ENCODE measurements around the gene COTL1.

The COTL1 gene

DNA sequence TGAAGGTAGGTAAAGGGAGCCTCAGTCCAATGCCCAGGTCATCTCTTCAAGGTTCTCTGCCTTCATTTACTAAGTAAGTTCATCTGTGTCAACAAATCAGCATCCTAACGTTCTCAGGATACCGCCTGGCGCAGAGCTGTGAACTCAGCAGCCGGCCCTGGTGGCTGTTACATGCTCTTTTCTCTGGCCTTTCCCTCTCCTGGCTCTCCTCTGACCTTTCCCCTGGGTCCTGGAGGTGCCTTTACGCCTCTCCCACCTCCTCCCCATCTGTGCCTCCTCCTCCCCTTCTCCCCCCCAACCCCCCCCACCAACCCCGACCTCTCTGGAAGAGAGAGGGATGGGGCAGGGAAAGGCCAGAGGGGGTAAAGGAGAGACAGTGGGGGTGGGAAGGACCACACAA is 19.5 kb downstream of the COTL1 start:
- DNase-seq (ENCODE audit: low read depth, low spot score): no peak
- in situ Hi-C loops (cut with HindIII; ENCODE audit: low sequenced_read_pairs): no loop called here
- no peak overlapping the region for H3K4me3 ChIP-seq (ENCODE audit: low read depth, low read length)
- TF ChIP-seq, protein P1, sequence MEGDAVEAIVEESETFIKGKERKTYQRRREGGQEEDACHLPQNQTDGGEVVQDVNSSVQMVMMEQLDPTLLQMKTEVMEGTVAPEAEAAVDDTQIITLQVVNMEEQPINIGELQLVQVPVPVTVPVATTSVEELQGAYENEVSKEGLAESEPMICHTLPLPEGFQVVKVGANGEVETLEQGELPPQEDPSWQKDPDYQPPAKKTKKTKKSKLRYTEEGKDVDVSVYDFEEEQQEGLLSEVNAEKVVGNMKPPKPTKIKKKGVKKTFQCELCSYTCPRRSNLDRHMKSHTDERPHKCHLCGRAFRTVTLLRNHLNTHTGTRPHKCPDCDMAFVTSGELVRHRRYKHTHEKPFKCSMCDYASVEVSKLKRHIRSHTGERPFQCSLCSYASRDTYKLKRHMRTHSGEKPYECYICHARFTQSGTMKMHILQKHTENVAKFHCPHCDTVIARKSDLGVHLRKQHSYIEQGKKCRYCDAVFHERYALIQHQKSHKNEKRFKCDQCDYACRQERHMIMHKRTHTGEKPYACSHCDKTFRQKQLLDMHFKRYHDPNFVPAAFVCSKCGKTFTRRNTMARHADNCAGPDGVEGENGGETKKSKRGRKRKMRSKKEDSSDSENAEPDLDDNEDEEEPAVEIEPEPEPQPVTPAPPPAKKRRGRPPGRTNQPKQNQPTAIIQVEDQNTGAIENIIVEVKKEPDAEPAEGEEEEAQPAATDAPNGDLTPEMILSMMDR (IDR thresholded peaks at IDR 0.05; ENCODE audit: low read depth, low read length): no peak

DNA sequence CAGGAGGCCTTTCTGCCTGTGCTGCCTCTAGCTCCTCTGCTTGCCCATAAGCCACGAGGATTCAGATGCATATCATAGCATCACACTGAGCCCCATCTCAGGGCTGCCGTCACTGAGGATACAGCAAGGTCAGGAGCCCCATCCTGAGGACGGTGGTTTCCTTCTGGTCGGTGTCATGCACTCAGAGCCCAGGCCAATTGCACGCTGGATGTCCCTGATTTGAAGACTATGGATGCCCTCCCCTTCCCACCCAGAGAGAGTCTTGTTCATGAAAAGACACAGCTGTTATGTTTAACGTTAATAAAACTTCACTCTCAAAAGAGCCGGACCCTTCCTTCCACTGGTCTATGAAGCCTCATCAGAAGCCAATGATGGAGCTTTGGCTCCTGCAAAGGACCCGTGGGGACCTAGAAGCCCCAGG is 19.9 kb downstream of the COTL1 start:
- DNase-seq (ENCODE audit: low read depth, low spot score): no peak
- no peak overlapping the region for H3K4me3 ChIP-seq (ENCODE audit: low read depth, low read length)
- in situ Hi-C loops (cut with HindIII; ENCODE audit: low sequenced_read_pairs): no loop called here

DNA sequence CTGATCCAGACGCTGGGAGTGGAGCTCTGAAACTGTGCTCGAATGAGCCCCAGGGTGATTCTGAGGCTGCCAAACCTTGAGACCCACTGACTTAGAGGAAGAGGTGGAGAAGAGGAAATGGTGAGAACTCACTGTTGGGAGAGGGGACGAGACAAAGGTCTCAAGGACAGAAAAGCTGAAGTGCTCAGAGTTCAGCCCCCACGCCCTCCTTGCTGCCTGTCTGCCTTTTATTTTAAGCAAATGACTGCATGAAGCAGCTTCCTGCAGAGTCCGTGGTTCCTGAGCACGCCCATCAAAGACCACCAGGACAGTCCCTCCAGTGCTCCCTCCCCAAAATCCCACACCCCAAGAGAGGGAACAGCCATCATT is 20.4 kb downstream of the COTL1 start:
- no peak overlapping the region for H3K4me3 ChIP-seq (ENCODE audit: low read depth, low read length)
- in situ Hi-C loops (cut with HindIII; ENCODE audit: low sequenced_read_pairs): no loop called here
- TF ChIP-seq, protein P1 (IDR thresholded peaks at IDR 0.05; ENCODE audit: low read depth, low read length): no peak
- DNase-seq (ENCODE audit: low read depth, low spot score): no peak

More for the DNA sequence above, 19.9 kb downstream of the COTL1 start:
- TF ChIP-seq, protein P1 (IDR thresholded peaks at IDR 0.05; ENCODE audit: low read depth, low read length): no peak

DNA sequence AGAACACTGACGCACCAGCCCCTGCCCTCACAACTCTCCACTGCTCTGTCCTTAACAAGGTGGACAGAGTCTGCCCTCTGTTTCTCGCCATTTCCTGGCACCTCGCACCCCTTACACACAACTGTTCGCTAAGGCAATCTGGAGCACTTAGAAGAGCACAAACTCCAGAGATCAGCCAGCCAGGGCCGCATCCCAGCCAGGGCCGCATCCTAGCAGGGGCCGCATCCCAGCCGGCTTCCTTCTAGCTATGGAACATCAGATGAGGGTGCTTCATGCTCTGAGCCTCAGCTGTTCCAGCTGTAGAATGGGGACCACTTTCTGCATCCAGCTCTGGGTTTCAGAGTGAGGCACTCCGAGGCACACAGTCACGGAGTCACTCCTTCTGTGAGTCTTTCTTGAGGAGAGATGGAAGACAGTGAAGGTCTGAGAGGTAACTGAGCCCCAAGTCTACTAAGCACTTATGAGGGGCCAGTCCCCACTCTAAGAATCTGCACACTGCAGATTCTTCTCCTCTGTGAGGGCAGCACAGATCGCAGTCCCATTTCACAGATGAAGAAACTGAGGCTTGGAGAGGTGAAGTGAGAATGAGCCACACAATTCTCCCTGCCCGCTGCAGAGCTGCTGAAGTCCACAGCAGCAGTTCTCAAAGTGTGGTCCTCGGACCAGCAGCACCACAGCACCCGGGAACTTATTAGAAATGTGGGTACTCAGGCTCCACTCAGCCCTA is 20.9 kb downstream of the COTL1 start:
- DNase-seq (ENCODE audit: low read depth, low spot score): no peak
- no peak overlapping the region for H3K4me3 ChIP-seq (ENCODE audit: low read depth, low read length)
- TF ChIP-seq, protein P1 (IDR thresholded peaks at IDR 0.05; ENCODE audit: low read depth, low read length): no peak
- in situ Hi-C loops (cut with HindIII; ENCODE audit: low sequenced_read_pairs): no loop called here

- no peak for DNase-seq (ENCODE audit: low read depth, low spot score)
- no peak overlapping the region for H3K4me3 ChIP-seq (ENCODE audit: low read depth, low read length)
- in situ Hi-C loops (cut with HindIII; ENCODE audit: low sequenced_read_pairs): no loop called here
- TF ChIP-seq, protein P1 (IDR thresholded peaks at IDR 0.05; ENCODE audit: low read depth, low read length): no peak
Measured at GRCh38 chr16:84596161-84596560, 21.7 kb downstream of the COTL1 start.

DNA sequence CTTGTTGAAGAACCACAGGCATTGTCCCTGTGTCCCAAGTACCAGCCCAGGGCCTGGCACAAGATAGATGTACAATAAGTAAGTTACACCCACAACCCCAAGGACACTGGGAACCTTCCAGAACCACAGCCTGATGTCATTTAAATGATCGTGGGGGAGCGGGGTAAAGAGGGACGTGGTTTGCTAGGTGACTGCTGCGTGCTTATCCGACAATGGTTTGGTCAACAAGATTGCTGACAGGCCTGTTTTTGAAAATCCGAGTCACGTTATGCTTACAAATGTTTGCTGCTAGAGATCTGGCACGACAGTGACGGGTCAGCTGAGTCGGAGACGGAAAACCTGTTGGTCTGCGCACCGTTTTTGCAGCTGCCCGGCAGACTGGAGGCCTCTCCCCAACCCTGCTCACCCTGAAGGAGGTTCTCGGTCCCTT is 22.8 kb downstream of the COTL1 start:
- TF ChIP-seq, protein P1 (IDR thresholded peaks at IDR 0.05; ENCODE audit: low read depth, low read length): no peak
- no peak for DNase-seq (ENCODE audit: low read depth, low spot score)
- in situ Hi-C loops (cut with HindIII; ENCODE audit: low sequenced_read_pairs): no loop called here
- H3K4me3 ChIP-seq (ENCODE audit: low read depth, low read length): no peak overlapping the region

All from astrocyte of the spinal cord (primary cell).